HG03378 (cell line): ENCODE results near the gene AP5S1.
"Not testable (repeated sequence)": the region's sequence is repeated elsewhere in the genome, so short reads cannot be mapped to it uniquely, and the experiment has no call there.

Experiments used
- ATAC-seq: cut with Tn5 transposase; IDR thresholded peaks from one replicate; pipeline ENCODE4 v1.9.1; 2021; ENCODE audit warnings: mild to moderate bottlenecking, moderate library complexity; ENCODE audit not compliant: unreplicated experiment

Gene AP5S1

DNA sequence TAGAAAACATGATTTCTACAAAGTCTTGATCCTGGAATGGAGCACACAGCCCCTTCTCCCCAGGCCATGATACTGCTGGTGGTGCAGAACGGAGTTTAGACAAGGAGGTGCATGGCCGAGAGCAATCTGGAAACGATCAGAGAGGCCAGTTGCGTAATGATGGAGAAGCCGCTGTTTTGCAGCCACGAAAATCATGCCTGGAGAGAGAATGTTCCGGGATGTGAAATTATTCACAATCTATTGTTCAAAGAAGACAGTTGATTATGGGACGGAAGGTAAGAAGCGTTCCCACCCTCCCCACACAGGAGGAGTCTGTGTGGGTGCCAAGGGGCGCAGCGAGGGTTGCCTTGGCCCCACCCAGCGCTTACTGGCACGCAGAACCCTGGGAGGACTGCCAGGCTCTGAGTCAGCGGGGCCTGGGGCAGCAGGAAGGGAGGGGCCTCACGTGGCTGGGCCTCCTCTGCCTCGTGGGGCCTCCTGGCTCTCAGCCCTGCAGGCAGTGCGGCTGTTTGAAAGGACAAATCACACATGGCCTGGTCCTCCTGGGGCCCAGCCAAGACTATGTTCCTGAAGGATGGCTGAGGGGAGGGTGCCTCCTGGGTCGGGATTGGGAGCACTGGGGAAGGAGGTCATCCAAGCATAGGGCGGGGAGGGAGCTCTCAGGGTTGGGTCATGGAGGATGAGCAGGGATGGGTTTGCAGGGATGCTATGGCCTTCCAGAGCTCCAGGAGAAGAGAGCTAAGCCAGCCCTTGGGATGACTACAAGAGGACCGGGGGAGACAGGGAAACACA is 8.7 kb upstream of the AP5S1 start:
- no peak for ATAC-seq

DNA sequence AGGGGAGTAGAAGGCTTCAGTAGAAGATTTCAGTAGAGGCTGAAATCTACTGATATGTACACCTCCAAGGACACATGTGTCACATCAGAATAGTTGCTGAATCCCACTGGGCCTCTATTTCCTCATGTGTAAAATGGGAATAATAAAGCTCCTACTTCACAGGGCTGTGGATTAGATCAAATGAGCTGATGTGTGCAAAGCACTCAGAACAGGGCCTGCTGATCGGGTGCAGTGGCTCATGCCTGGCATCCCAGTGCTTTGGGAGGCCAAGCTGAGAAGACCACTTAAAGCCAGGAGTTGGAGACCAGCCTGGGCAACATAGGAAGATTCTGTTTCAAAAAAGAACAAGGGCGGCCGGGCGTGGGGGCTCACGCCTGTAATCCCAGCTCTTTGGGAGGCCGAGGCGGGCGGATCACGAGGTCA is 8.1 kb upstream of the AP5S1 start:
- ATAC-seq: no peak

DNA sequence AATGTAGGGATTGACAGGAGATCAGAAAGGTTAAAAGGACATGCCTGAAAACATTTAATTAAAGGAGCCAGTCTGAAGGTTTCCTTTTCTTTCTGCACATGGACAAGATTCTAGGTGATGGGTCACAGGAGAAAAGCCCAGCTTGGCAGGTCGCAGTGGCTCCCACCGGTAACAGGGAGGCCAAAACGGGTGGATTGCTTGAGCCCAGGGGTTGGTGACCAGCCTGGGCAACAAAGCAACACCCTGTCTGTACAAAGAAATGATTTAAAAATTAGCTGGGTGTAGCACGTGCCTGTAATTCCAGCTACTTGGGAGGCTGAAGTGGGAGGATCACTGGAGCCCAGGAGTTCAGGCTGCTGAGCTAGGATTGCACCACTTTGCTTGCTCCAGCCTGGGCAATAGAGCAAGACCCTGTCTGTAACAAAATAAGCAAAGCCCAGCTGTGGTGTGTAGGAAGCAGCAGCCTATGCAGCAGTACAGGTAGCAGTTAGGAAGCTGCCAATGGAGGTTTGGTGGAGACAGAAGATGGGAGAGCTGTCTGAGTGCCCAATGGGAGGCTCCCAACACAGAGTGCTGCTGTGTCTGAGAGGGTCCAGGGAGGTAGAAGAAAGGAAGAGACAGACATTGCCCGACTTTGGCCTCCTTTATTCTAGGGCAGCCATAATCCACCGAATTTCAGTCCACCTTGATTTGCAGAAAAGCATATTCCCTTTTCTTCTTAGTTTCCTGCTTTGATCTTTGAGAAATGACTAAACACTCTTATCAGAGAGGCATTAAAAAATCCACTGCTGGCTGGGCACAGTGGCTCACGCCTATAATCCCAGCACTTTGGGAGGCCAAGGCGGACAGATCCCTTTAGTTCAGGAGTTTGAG is 7.1 kb upstream of the AP5S1 start:
- ATAC-seq: no peak

DNA sequence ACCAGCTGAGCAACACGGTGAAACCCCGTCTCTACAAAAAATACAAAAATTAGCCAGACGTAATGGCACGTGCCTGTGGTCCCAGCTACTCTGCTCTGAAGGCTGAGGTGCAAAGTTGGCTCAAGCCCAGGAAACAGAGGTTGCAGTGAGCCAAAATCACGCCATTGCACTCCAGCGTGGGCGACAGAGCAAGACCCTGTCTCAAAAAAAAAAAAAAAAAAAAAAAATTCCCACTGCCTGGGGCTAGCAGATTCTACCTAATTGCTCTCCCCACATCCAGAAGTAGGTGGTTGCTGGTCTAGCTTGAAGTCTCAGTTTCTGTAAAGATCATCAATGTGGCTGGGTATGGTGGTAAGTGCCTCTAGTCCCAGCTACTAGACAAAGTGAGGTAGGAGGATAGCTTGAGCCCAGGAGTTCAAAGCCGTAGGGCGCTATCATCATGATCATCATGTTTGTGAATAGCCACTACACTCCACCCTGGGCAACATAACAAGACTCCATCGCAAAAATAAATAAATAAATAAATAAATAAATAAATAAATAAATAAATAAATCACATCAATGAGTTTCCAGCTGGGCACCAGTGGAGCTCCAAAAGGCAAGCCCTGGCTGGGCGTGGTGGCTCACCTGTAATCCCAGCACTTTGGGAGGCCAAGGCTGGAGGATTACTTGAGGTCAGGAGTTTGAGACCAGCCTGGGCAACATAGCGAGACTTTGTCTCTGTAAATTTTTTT is 6.3 kb upstream of the AP5S1 start:
- ATAC-seq: no peak

DNA sequence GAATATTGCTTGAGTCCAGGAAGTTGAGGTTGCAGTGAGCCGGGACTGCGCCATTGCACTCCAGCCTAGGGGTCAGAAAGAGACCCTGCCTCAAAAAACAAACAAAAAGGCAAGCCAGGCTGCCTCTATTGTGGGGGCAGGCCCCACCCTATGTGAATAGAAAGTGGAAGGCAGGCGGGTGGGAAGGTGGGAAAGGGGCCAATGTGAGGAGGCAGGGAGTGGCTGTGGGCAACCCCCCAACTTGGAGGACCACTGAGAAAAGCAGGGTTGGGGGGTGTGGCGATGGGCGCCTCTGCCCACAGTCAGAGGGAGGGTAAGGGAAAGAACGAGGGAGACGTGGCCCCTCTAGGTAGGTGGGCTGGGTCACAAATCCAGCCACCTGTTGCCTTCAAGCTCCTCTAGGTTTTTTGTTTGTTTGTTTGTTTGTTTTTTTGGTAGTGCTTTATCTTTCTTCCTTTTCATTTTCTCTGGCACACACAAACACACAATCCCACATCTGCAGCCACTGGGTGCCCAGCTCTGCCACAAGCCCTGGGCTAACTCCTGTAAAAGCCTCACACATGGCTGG is 5.3 kb upstream of the AP5S1 start:
- ATAC-seq: no peak

DNA sequence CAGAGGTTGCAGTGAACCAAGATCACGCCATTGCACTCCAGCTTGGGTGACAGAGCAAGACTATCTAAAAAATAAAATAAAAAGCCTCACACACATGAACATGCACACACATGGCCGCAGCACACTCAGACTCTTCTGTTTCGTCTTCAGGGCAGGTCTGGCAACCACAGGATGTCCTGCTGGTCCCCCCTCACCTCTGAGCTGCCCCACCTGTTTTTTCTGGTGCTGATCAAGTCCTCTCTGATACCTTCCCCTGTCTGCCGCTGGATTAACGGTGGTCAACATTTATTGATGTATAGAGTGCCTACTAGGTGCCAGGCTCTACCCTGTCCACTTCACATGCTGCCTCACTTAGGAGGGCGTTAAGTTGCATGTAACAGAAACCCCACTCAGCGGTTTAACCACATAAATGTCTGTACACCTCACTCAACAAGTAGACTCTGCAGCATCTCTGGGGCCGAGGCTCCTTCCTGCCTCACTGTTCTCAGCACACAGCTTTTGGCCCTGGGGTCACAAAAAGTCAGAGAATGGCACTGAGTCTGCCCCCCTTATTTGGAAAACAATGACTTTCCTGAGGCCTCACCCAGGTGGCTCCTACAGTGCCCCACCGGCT is 4.5 kb upstream of the AP5S1 start:
- no peak for ATAC-seq

DNA sequence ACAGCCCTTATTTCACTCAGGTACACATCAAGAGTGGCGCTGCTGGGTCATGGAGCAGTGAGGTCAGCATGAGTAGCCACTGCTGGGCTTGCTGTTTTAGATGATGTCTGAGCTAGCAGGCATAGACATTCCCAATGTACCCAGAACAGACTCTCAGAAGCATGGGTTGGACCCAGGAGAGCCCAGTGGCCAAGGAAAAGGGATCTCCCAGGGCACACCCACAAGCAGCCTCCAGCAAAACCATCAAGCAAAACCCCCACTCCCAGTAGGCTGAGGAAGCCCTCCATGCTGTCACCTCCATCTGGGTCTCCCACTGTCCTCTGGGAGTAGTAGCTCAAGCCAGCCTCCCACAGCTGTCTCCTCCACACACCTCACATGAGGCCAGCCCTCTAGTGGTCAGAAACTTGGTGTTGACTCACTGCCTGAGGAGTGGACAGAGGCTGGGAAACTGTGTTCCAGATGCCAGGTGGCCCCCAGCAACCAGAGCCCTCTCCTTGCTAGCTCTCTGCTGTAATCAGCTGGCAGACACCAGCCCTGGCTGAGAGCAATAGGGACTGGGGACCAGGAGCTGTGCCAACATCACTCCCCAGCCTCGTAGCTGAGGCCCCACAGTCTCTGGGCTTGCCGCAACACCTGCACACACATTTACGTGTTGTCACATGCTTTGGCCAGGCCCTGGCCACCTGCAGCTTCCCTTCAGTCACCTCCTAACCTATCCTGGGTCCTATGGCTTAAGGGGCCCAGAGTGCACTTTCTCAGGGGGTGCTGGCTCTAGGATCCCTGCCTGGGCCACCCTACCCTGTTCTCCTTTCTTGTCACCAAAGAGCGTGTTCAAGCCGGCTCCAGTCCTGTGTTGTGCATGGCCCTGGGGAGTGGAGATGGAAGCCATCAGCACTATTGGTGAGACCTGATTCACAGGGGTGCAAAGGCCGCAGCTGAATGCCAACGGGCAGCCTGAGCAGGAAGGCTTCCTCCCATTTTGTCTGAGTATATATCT is 1.9 kb upstream of the AP5S1 start:
- no peak for ATAC-seq

DNA sequence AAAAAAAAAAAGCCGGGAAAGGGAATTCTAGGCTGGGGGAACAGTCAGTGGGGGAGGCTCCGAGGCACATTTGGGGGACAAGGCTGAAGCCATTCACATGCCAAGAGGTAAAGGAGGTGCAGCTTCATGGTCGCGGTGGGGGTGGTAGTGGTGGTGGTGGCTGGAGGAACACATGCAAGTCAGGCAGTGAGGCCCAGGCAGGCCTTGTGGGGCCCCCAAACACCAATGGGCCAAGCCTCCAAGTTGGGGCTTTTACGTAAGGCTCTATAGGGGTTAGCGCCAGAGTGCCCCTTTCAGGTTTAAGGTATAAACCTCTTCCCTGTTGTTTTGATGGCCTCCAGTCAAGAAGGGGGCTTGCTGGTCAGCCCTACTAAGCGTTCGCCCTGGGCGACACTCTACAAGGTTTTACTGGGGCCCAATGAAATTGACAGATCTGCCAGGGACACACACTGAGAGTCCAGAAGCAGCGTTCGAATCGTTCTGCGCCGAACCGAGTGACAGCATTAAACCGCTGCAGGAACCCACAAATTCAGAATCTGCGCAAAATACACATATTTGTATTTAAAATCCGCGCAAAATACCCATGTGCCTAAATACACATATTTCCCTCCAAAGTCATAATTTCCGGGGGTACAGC is 818 bp upstream of the AP5S1 start:
- ATAC-seq: no peak

DNA sequence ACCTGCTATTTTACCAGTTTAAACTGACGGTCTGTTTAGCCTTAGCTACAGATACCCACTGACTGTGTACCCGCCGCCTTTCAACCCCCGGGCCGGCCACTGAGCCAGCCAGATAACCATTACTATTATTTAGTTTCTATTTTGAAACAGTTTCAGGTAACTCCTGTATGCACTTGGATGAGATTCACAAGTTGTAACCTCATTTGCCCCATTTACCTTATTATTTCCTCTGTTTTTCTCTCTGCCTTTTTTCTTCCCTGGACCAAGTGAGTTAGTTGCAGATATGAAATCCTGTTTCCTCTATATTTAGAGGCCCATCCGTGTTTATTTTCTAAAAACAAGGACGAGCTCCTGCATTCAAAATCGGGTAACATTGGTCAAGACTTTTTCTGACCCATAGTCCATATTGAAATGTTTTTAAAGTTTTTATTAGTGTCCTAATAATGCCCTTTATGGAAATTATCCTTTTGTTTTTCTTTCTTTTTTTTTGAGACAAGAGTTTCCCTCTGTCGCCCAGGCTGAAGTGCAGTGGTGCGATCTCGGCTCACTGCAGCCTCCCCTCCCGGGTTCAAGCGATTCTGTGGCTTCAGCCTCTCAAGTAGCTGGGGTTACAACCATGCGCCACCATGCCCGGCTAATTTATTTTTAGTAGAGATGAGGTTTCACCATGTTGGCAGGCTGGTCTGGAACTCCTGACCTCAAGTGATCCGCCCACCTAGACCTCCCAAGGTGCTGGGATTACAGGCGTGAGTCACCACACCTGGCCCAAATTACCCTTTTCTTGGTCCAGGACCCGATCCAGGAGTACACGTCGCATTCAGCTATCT is 767 bp downstream of the AP5S1 start:
- no peak for ATAC-seq

DNA sequence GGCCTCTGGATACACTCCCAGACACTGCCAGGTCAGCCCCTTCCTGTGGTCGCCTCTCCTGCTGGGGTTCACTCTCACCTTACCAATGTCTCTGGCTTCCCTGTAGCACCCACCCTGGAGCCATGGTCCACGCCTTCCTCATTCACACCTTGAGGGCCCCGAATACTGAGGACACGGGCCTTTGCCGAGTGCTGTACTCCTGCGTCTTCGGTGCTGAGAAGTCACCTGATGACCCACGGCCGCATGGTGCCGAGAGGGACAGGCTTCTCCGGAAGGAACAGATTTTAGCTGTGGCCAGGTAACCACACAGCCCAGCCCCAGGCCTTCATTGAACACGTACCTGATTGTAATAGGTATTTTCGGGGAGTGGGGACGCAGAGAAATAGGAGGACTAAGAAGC is 1.6 kb downstream of the AP5S1 start:
- ATAC-seq: no peak

DNA sequence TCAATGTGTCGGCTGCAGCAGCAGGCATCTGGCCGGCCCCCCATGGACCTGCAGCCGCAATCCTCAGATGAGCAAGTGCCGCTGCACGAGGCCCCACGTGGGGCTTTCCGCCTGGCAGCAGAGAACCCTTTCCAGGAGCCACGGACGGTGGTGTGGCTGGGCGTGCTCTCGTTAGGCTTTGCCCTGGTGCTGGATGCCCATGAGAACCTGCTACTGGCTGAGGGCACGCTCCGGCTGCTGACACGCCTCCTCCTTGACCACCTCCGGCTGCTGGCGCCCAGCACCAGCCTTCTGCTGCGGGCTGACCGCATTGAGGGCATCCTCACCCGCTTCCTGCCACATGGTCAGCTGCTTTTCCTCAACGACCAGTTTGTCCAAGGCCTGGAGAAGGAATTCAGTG is 3.5 kb downstream of the AP5S1 start:
- no peak for ATAC-seq

DNA sequence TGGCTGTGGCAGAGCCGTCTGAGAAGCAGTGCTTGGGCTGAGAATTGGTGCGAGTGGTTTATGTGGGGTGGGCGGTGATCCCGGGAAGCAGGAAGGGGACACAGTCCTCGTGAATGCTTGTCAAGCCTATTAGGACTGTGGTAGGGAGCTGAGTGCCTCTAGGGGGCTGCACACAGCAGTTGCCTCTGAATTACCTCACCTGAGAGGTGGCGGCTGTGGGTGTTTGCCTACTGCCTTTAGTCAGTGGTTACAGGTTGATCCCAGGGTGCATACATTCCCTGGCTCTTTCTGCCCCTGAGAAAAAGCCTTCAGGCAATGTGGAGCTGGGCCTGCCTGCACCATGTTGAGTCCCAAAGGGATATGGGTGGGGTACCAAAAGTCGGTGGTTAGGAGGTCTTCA is 5.2 kb downstream of the AP5S1 start:
- no peak for ATAC-seq

DNA sequence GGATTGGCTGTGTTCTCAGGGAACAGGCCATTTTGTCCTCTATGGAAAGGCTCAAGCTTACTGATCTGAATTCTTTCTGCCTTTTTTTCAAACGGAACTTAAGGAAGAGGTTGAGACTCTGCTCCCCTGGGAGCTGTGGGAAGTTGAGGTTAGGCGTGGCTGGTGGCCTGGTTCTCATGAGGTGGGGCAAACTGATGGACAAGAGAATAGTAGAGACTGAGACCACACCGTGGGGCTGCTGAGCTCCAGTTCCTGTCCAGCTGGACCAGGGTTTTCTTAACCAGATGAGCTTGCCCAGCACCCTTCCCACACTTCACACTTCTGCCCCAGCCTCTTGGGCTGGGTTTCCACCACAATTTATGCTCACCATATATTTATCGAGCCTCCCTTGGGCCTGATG is 6.1 kb downstream of the AP5S1 start:
- no peak for ATAC-seq

DNA sequence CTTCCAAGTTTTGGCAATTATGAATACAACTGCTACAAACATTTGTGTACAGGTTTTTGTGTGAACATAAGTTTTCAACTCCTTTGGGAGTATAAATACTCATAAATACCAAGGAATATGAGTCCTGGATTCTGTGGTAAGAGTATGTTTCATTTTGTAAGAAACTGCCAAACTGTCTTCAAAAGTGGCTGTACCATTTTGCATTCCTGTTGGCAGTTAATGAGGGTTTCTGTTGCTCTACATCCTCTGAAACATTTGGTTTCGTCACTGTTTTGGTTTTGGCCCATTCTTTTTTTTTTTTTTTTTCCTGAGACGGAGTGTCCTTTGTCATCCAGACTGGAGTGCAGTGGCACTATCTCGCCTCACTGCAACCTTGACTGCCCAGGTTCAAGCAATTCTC is 8.5 kb downstream of the AP5S1 start:
- no peak for ATAC-seq

DNA sequence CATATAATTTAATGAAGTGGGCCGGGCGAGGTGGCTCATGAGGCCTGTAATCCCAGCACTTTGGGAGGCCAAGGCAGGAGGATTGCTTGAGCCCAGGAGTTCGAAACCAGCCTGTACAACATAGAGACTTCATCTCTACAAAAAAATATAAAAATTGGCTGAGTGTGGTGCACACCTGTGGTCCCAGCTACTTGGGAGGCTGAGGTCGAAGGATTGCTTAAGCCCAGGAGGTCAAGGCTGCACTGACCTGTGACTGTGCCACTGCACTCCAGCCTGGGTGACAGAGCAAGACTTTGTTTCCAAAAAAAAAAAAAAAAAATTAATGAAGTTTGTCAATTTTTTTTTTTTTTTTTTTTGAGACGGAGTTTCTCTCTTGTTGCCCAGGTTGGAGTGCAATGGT is 9.5 kb downstream of the AP5S1 start:
- not testable (repeated sequence) for ATAC-seq

DNA sequence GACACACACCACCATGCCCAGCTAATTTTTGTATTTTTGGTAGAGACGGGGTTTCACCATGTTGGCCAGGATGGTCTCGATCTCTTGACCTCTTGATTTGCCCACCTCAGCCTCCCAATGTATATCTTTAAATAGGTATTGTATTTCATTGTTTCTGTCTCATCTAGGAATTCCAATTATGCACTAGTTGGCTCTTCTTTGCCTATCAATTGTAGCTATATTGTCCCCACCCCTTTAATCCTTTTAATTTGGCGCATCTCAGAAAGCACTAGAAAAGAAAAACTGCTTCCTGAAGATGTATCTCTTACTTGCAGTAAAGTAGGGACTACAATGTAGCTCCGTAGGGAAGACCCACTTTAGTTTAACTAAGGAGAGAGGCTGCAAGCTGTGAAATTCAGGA is 15.8 kb downstream of the AP5S1 start:
- no peak for ATAC-seq

DNA sequence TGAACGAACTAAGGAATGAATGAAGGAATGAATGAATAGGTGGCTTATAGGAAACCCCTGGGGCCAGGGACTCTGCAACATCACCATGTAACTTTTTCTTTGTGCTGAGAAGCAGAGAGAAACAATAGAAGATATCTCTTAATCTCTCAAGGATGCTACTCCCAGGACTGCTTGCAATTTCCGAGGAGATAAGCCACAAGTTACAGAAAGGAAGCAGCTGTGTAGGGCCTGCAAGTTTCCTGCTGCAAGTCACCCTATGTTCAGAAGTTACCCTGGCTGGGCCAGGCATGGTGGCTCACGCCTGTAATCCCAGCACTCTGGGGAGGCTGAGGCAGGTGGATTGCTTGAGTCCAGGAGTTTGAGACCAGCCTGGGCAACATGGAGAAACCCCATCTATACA is 19.0 kb downstream of the AP5S1 start:
- no peak for ATAC-seq

DNA sequence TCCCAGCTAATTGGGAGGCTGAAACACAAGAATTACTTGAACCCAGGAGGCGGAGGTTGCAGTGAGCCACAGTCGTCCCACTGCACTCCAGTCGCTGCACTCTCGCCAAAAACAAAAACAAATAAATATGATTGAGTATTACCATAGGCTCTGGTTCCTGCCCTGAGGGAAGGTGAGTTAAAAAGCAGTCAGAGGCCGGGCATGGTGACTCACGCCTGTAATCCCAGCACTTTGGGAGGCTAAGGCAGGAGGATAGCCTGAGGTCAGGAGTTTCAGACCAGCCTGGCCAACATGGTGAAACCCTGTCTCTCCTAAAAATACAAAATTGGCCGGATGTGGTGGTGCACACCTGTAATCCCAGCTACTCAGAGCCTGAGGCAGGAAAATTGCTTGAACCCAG is 19.9 kb downstream of the AP5S1 start:
- not testable (repeated sequence) for ATAC-seq
